Neural progenitor cell (in vitro differentiated cells): Measurements from ENCODE around the gene PAPOLB. TPM values are rescaled to one million over a fixed set of nuclear protein-coding genes. Genes with fewer than 3 reads are reported as not detected.

Source experiments
- DNase-seq: peaks from one replicate; pipeline ENCODE4 v3.0.0-alpha.2; 2016; ENCODE audit warnings: low spot score
- H2AFZ ChIP-seq: fragments of 200-600 bp; sonication (generic); replicated peaks from 2 replicates; pipeline ENCODE4 v1.6.1; 2016; ENCODE audit warnings: antibody characterized with exemption
- H3F3A ChIP-seq: fragments of 200-600 bp; sonication (generic); 2 replicates; pipeline ENCODE4 v1.6.1; 2016; ENCODE audit warnings: antibody characterized with exemption, low read depth
- H3K27ac ChIP-seq: fragments of 200-600 bp; sonication (generic); 2 replicates; pipeline ENCODE4 v1.5.1; 2016; ENCODE audit warnings: mild to moderate bottlenecking
- H3K27me3 ChIP-seq: fragments of 200-600 bp; sonication (generic); 2 replicates; pipeline ENCODE4 v1.6.1; 2016; ENCODE audit warnings: mild to moderate bottlenecking, moderate library complexity
- H3K36me3 ChIP-seq: fragments of 200-600 bp; sonication (generic); 2 replicates; pipeline ENCODE4 v1.5.1; 2016
- H3K4me1 ChIP-seq: fragments of 200-600 bp; sonication (generic); 2 replicates; pipeline ENCODE4 v1.6.1; 2016; ENCODE audit warnings: mixed run types
- H3K4me2 ChIP-seq: fragments of 200-600 bp; sonication (generic); 2 replicates; pipeline ENCODE4 v1.6.1; 2016
- H3K4me3 ChIP-seq: fragments of 200-600 bp; sonication (generic); 2 replicates; pipeline ENCODE4 v1.5.1; 2016
- H3K79me2 ChIP-seq: fragments of 200-600 bp; sonication (generic); 2 replicates; pipeline ENCODE4 v1.6.1; 2016; ENCODE audit warnings: low read depth
- H3K9ac ChIP-seq: fragments of 200-600 bp; sonication (generic); 2 replicates; pipeline ENCODE4 v1.6.1; 2016
- H3K9me3 ChIP-seq: fragments of 200-600 bp; sonication (generic); 2 replicates; pipeline ENCODE4 v1.5.1; 2016; ENCODE audit warnings: low read depth
- H4K20me1 ChIP-seq: fragments of 200-600 bp; sonication (generic); 2 replicates; pipeline ENCODE4 v1.6.1; 2016; ENCODE audit warnings: low read depth
- H3K27ac Mint-ChIP-seq: 3 replicates; pipeline ENCODE4 v1.8.0; 2021; ENCODE audit warnings: mixed read lengths
- H3K27me3 Mint-ChIP-seq: 2 replicates; pipeline ENCODE4 v1.8.0; 2022; ENCODE audit warnings: low read depth, mild to moderate bottlenecking, inconsistent platforms, moderate library complexity, mixed read lengths; ENCODE audit not compliant: insufficient read depth
- H3K36me3 Mint-ChIP-seq: 3 replicates; pipeline ENCODE4 v1.8.0; 2021; ENCODE audit warnings: mixed read lengths
- H3K4me1 Mint-ChIP-seq: 3 replicates; pipeline ENCODE4 v1.8.0; 2021; ENCODE audit warnings: mixed read lengths
- H3K4me3 Mint-ChIP-seq: 3 replicates; pipeline ENCODE4 v1.8.0; 2021; ENCODE audit warnings: mild to moderate bottlenecking, moderate library complexity, mixed read lengths
- H3K9me3 Mint-ChIP-seq: 3 replicates; pipeline ENCODE4 v1.8.0; 2020; ENCODE audit warnings: mixed read lengths
- CTCF ChIP-seq: fragments of 200-600 bp; sonication (generic); IDR thresholded peaks from 2 replicates; pipeline ENCODE4 v1.5.1; 2017; ENCODE audit warnings: antibody characterized with exemption, mild to moderate bottlenecking
- EZH2 ChIP-seq: fragments of 200-600 bp; sonication (generic); IDR thresholded peaks from 2 replicates; pipeline ENCODE4 v1.6.1; 2017; ENCODE audit warnings: antibody characterized with exemption, mild to moderate bottlenecking, moderate library complexity
- EZH2phosphoT487 ChIP-seq: fragments of 200-600 bp; sonication (generic); IDR thresholded peaks from 2 replicates; pipeline ENCODE4 v1.6.1; 2017; ENCODE audit warnings: antibody characterized with exemption
- total RNA-seq: library from RNA; depleted of rRNA; stranded (reverse); fragments of >200 nt; gene quantifications from 2 replicates; pipeline ENCODE4 v1.2.3, GENCODE V29; 2015; ENCODE audit warnings: low replicate concordance

Gene PAPOLB
- total RNA-seq, 1 donor from 2014 or later: not detected

DNA sequence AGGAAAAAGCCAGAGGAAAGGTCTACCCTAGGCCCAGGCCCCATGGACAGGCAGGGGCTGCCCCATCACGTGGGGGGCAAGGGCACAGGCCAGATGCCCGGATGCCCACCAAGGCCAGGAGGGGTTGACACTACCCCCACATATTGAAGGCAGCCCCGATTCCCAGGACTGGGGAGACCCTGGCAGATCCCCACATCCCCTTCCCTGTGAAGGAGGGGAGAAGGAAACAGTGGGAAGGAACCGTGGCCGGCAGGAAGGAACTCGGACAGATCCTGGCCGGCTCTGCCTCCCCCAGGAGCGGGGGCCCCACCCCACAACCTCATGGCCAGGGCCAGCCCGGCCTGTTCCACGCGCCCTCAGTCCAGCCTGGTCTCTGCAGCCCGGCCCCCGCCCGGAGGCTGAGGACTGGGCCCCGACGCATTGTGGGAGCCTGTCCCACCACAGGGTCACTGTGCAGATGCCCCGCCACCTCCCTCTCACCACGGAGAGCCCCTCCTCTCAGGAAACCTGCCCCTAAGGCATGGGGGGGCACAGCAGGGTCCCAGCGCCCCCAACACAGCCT, 41.3 kb downstream of the PAPOLB start:
- H3K27ac ChIP-seq: no peak overlapping the region
- no peaks in the 10 kb centered on the region for H3K9me3 Mint-ChIP-seq
- no peak overlapping the region for H2AFZ ChIP-seq
- no peaks in the 10 kb centered on the region for H3K9me3 ChIP-seq
- H3K79me2 ChIP-seq: no peaks in the 10 kb centered on the region
- no peaks in the 10 kb centered on the region for H3K36me3 ChIP-seq
- no peak for DNase-seq
- peaks cover 3% of the 10 kb centered on the region for H3K4me1 Mint-ChIP-seq
- H4K20me1 ChIP-seq: no peaks in the 10 kb centered on the region
- H3K27ac Mint-ChIP-seq: no peak overlapping the region
- no peaks in the 10 kb centered on the region for H3F3A ChIP-seq
- TF ChIP-seq EZH2phosphoT487 (no peak), EZH2 (no peak), CTCF (no peak)
- no peak overlapping the region for H3K9ac ChIP-seq
- no peaks in the 10 kb centered on the region for H3K27me3 ChIP-seq
- H3K36me3 Mint-ChIP-seq: no peaks in the 10 kb centered on the region
- no peak overlapping the region for H3K4me3 ChIP-seq
- no peaks in the 10 kb centered on the region for H3K4me1 ChIP-seq
- H3K27me3 Mint-ChIP-seq: peaks cover 2% of the 10 kb centered on the region
- no peak overlapping the region for H3K4me2 ChIP-seq
- H3K4me3 Mint-ChIP-seq: no peak overlapping the region

GRCh38 chr7:4819560-4820404, 42.0 kb downstream of the PAPOLB start:
- no peak overlapping the region for H3K9ac ChIP-seq
- TF ChIP-seq EZH2phosphoT487 (no peak), CTCF (no peak), EZH2 (no peak)
- no peaks in the 10 kb centered on the region for H3K9me3 ChIP-seq
- no peaks in the 10 kb centered on the region for H3K36me3 ChIP-seq
- no peaks in the 10 kb centered on the region for H3K4me1 ChIP-seq
- no peak overlapping the region for H3K4me3 Mint-ChIP-seq
- H2AFZ ChIP-seq: no peak overlapping the region
- H3K4me1 Mint-ChIP-seq: peaks cover 3% of the 10 kb centered on the region
- no peaks in the 10 kb centered on the region for H3K36me3 Mint-ChIP-seq
- H3K79me2 ChIP-seq: no peaks in the 10 kb centered on the region
- no peak overlapping the region for H3K4me2 ChIP-seq
- H3K27ac Mint-ChIP-seq: peak overlapping the region; percentile 81
- H3K27ac ChIP-seq: no peak overlapping the region
- H3K4me3 ChIP-seq: no peak overlapping the region
- no peaks in the 10 kb centered on the region for H3K27me3 ChIP-seq
- no peaks in the 10 kb centered on the region for H3K9me3 Mint-ChIP-seq
- H4K20me1 ChIP-seq: no peaks in the 10 kb centered on the region
- no peaks in the 10 kb centered on the region for H3F3A ChIP-seq
- DNase-seq: no peak
- H3K27me3 Mint-ChIP-seq: peaks cover 5% of the 10 kb centered on the region

GRCh38 chr7:4818000-4818794, 43.6 kb downstream of the PAPOLB start:
- H3K9ac ChIP-seq: no peak overlapping the region

More at GRCh38 chr7:4818000-4818794, 43.6 kb downstream of the PAPOLB start:
- peaks cover 6% of the 10 kb centered on the region for H3K27me3 Mint-ChIP-seq
- Histone ChIP-seq H3K4me1 (no peaks in the 10 kb centered on the region), H3K27me3 (no peaks in the 10 kb centered on the region), H3F3A (no peaks in the 10 kb centered on the region), H3K9me3 (no peaks in the 10 kb centered on the region), H3K4me3 (no peak overlapping the region), H3K27ac (no peak overlapping the region), H3K4me2 (no peak overlapping the region), H3K36me3 (no peaks in the 10 kb centered on the region), H4K20me1 (no peaks in the 10 kb centered on the region), H3K79me2 (no peaks in the 10 kb centered on the region), H2AFZ (no peak overlapping the region)
- peaks cover 3% of the 10 kb centered on the region for H3K4me1 Mint-ChIP-seq
- no peak for TF ChIP-seq EZH2phosphoT487
- no peak for TF ChIP-seq EZH2
- no peak for TF ChIP-seq CTCF
- H3K27ac Mint-ChIP-seq: no peak overlapping the region
- no peak for DNase-seq
- H3K9me3 Mint-ChIP-seq: no peaks in the 10 kb centered on the region
- H3K4me3 Mint-ChIP-seq: no peak overlapping the region
- H3K36me3 Mint-ChIP-seq: peaks cover 10% of the 10 kb centered on the region
